HG02943 (cell line): ENCODE measurements around the gene NRF1.
"Not testable (repeated sequence)": the region's sequence is repeated elsewhere in the genome, so short reads cannot be mapped to it uniquely, and the experiment has no call there.

Source experiments
- ATAC-seq: cut with Tn5 transposase; IDR thresholded peaks from one replicate; pipeline ENCODE4 v1.9.1; 2021; ENCODE audit warnings: mild to moderate bottlenecking, low read depth, moderate library complexity; ENCODE audit not compliant: unreplicated experiment

Gene NRF1

GRCh38 chr7:129611246-129612111 is at the start of gene NRF1:
TSS of gene NRF1 (plus strand) at chr7:129611720. CDS start at chr7:129657352, 45,632 bp downstream.
- ATAC-seq: peak; percentile 65

GRCh38 chr7:129566323-129566722 is 45.2 kb upstream of the NRF1 start:
- not testable (repeated sequence) for ATAC-seq

GRCh38 chr7:129567377-129567776 is 44.1 kb upstream of the NRF1 start:
- ATAC-seq: no peak

GRCh38 chr7:129568240-129568639 is 43.3 kb upstream of the NRF1 start:
- ATAC-seq: no peak

DNA sequence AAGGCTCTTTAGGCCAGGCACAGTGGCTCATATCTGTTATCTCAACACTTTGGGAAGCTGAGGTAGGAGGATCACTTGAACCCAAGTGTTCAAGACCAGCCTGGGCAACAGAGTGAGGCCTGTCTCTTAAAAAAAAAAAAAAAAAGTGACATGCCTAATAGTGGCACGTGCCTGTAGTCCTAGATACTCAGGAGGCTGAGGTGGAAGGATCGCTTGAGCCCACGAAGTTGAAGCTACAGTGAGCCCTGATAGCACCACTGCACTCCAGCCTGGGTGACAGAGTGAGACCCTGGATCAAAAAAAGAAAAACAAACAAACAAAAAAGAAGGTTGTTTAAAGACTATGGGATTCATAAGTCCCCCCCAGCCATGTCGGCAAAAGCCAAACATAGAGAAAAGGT is 42.2 kb upstream of the NRF1 start:
- no peak for ATAC-seq

- ATAC-seq: no peak
Measured at GRCh38 chr7:129569811-129570215, 41.7 kb upstream of the NRF1 start.

GRCh38 chr7:129571201-129571600 is 40.3 kb upstream of the NRF1 start:
- ATAC-seq: no peak

DNA sequence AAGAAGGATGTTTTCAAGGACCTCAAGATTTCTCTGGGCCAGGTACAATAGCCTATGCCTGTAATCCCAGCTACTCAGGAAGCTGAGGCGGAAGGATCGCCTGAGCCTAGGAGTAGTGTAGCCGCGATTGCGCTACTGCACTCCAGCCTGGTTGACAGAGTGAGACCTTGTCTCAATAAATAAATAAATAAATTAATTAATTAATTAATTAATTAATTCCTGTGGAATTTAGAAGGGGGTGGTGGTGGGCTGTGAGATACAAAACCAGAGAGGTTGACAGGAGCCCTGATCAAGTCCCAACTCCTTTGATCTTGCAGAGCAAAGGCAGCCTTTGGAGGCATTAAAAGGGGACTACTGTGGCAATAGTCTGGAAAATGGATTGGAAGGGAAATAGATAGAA is 39.3 kb upstream of the NRF1 start:
- ATAC-seq: no peak

GRCh38 chr7:129574487-129574886 is 37.0 kb upstream of the NRF1 start:
- no peak for ATAC-seq

- ATAC-seq: no peak
Measured at GRCh38 chr7:129575699-129576098, 35.8 kb upstream of the NRF1 start.

DNA sequence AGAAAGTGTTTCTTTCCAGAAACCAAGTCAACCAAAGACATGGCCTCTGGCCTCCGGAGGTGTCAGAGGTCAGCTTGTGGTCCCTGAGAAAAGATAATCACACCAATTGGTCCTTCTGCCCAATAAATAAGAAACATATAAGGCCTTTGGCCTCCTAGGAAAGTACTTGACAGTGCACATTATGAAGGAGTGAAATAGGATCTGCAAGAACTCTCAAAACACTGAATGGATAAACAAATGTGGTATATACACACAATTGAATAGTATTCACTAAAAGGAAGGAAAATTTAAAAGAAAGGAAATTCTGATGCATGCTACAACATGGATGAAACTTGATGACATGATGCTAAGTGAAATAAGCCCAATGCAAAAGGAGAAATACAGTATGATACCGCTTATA is 35.4 kb upstream of the NRF1 start:
- no peak for ATAC-seq

DNA sequence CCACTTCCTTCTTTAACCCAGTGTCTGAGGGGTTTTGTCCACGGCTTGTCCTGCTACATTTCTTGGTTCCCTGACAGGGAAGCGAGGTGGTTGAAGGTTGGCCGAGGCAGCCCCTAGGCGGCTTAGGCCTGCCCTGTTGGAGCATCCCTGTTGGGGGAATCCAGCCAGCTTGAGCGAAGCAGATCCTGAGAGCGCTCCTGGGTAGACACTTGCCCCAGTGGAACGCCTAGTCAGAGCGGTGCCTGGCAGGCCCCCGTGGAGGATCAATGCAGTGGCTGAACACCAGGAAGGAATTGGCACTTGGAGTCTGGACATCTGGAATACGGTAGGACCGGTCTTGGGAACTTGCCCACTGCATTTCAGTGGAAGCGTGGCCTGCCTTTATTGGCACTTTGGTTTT is 32.7 kb upstream of the NRF1 start:
- no peak for ATAC-seq

DNA sequence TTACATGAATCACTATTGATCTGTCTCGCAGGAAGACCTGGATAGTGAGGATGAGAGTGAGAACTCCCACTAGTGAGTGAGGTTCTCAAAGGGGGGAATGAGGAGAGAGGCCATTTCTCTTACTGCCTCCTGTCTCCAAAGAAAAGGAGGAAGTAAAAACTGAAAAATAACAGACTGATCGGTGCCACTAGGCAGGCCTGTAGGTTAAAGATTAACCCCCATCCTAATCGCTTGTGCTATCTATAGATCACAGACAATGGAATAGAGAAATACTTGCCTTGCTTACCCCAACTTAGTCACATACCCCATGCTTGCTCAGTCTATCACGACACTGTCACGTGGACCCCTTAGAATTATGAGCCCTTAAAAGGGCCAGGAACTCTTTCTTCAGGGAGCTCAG is 25.3 kb upstream of the NRF1 start:
- ATAC-seq: not testable (repeated sequence)

DNA sequence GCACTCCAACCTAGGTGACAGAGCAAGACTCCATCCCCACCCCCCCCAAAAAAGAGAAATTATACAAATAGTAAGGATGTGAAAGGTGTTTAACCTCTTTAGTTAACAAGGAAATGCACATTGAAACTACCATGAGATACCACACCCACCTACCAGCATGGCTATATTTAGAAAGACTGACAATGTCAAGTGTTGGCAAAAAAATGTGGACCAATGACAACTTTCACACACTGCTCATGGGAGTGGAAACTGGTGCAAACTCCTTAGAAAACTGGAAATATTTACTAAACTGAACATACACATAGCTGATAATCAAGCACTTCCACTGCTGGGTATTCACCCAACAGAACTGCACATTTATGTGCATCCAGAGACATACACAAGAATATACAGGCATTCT is 23.3 kb upstream of the NRF1 start:
- no peak for ATAC-seq

DNA sequence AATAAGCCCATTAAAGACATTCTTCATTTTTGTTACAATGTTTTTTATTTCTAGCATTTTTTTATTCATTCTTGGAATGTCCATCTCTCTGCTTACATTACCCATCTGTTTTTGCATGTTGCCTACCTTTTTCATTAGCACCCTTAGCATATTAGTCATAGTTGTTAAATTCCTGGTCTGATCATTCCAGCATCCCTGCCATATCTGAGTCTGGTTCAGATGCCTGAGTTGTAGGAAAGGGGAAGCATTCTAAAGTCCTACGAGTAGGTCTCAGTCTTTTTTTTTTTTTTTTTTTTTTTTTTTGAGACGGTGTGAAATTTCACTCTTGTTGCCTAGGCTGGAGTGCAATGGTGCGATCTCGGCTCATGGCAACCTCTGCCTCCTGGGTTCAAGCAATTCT is 19.7 kb upstream of the NRF1 start:
- ATAC-seq: no peak

DNA sequence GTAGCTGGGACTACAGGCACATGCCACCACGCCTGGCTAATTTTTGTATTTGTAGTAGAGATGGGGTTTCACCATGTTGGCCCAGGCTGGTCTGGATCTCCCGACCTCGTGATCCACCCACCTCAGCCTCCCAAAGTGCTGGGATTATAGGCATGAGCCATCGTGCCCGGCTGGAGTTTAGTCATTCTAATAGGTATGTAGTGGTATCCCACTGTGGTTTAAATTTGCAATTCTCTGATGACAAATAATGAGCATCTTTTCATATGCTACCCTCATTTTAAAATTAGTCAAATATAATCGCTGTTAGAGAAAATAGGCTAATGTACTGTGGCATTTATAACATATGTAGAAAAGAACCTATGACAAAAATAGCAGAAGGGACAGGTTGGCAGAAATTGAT is 15.1 kb upstream of the NRF1 start:
- not testable (repeated sequence) for ATAC-seq

- ATAC-seq: no peak
Measured at GRCh38 chr7:129597672-129598071, 13.8 kb upstream of the NRF1 start.

- no peak for ATAC-seq
Measured at GRCh38 chr7:129599174-129599573, 12.3 kb upstream of the NRF1 start.

GRCh38 chr7:129603594-129603993 is 7.9 kb upstream of the NRF1 start:
- not testable (repeated sequence) for ATAC-seq

- ATAC-seq: not testable (repeated sequence)
Measured at GRCh38 chr7:129604021-129604420, 7.5 kb upstream of the NRF1 start.

DNA sequence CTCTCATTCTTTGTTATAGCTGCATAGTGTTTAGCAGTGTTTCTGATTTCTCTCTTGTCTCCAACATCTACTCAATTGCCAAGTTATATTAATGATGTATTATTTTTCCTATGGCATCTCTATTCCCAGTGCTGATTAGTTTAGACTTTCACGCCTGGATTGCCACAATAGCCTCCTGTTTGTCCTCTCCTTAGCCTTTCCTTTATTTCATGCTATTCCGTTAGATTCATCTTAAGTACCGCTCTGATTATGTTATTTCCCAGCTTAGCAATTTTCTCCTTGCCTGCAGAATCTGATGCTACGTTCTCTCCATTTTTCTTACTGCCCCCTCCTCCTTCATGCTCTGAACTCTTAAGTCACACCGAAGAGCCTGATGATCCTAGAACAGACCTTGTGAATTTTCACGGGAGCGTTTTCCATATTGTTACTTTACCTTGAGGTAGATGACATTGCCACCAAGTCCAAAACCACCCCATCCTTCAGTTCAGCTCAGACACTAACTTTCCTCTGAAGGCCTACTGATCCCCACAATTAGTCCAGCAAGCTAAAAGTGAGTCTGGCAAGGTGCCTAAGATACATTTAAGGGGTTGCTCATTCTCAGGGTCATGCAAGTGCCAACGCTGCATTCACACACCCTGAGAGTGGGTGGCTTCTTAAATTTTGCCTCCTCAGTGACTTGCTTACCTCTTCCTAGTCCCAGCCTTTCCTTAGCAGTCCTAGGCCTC is 6.6 kb upstream of the NRF1 start:
- ATAC-seq: no peak
